Upper lobe of right lung (tissue), 1 donor: Measurements from ENCODE around the gene ANKMY1. TPM values are rescaled to one million over a fixed set of nuclear protein-coding genes. Genes with fewer than 3 reads are reported as not detected.
A peak's percentile ranks its signal among the peaks of the same experiment; 100 is the strongest.

Experiments
- ATAC-seq: fragments of 200-7000 bp; cut with Tn5 transposase; one replicate; pipeline ENCODE4 v1.9.1; 2020; ENCODE audit warnings: mild to moderate bottlenecking, moderate library complexity
- DNase-seq: peaks from one replicate; pipeline ENCODE4 v3.0.0-alpha.2; 2020
- H3K27ac ChIP-seq: fragments of 200-600 bp; one replicate; pipeline ENCODE4 v1.8.0; 2022
- H3K27me3 ChIP-seq: fragments of 200-600 bp; one replicate; pipeline ENCODE4 v1.8.0; 2022; ENCODE audit warnings: mild to moderate bottlenecking
- H3K36me3 ChIP-seq: fragments of 200-600 bp; one replicate; pipeline ENCODE4 v1.8.0; 2022
- H3K4me1 ChIP-seq: fragments of 200-600 bp; one replicate; pipeline ENCODE4 v1.8.0; 2022
- H3K4me3 ChIP-seq: fragments of 200-600 bp; one replicate; pipeline ENCODE4 v1.8.0; 2022; ENCODE audit warnings: mild to moderate bottlenecking
- H3K9me3 ChIP-seq: fragments of 200-600 bp; one replicate; pipeline ENCODE4 v1.8.0; 2022
- CTCF ChIP-seq: fragments of 200-600 bp; IDR thresholded peaks from one replicate; pipeline ENCODE4 v1.8.0; 2022; ENCODE audit warnings: antibody characterized with exemption
- intact Hi-C: fragments of 100-400 bp; cut with DNase I; formaldehyde crosslinking; loops from one replicate; pipeline ENCODE4 v1.11.0; 2022
- total RNA-seq: library from RNA; stranded (reverse); fragmentation: NEBNext Ultra II Directional; extraction: Animal tissue kit (Norgen Biotek cat#: 25700); gene quantifications from one replicate; pipeline ENCODE4 v1.2.1, GENCODE V29; 2021
- donor health status: DM: no; HTN: yes; CAD: no; lungs with severe emphysema.

ANKMY1 gene
- total RNA-seq, 1 donor from 2014 or later: 19.3 TPM

- no peaks in the 10 kb centered on the region for H3K27me3 ChIP-seq
- TF ChIP-seq CTCF: peak; percentile 5
- peaks cover 76% of the 10 kb centered on the region for H3K4me1 ChIP-seq
- peak overlapping the region; percentile 98 for H3K4me3 ChIP-seq
- DNase-seq (no peak), ATAC-seq (no peak)
- H3K36me3 ChIP-seq: no peaks in the 10 kb centered on the region
- no peaks in the 10 kb centered on the region for H3K9me3 ChIP-seq
- peak overlapping the region; percentile 100 for H3K27ac ChIP-seq
- intact Hi-C loops: no loop called here
Measured at GRCh38 chr2:240561325-240561971, 3.7 kb upstream of the ANKMY1 start.

- ATAC-seq (peak; percentile 85), DNase-seq (peak; percentile 100)
- intact Hi-C loops: no loop called here
- H3K4me3 ChIP-seq: peak overlapping the region; percentile 98
- peak; percentile 32 for TF ChIP-seq CTCF
- peaks cover 70% of the 10 kb centered on the region for H3K4me1 ChIP-seq
- peak overlapping the region; percentile 100 for H3K27ac ChIP-seq
- H3K36me3 ChIP-seq: no peaks in the 10 kb centered on the region
- no peaks in the 10 kb centered on the region for H3K27me3 ChIP-seq
- H3K9me3 ChIP-seq: no peaks in the 10 kb centered on the region
Measured at GRCh38 chr2:240560480-240561324, 2.9 kb upstream of the ANKMY1 start.

- no peaks in the 10 kb centered on the region for H3K9me3 ChIP-seq
- TF ChIP-seq CTCF: no peak
- no peaks in the 10 kb centered on the region for H3K36me3 ChIP-seq
- ATAC-seq (peak; percentile 87), DNase-seq (peak; percentile 98)
- intact Hi-C loops: no loop called here
- peak within 1 kb of the TSS; percentile 98 for H3K4me3 ChIP-seq
- peaks cover 64% of the 10 kb centered on the region for H3K4me1 ChIP-seq
- peak within 1 kb of the TSS; percentile 100 for H3K27ac ChIP-seq
- no peaks in the 10 kb centered on the region for H3K27me3 ChIP-seq
Measured at GRCh38 chr2:240560084-240560479, 2.3 kb upstream of the ANKMY1 start, which contains the start of gene DUSP28. TSS of gene DUSP28 (plus strand) at chr2:240560357. CDS start at chr2:240560685, 328 bp downstream.

GRCh38 chr2:240559286-240559685 is 1.5 kb upstream of the ANKMY1 start:
- TF ChIP-seq CTCF: no peak
- intact Hi-C loops: no loop called here

GRCh38 chr2:240558236-240558761 is 511 bp upstream of the ANKMY1 start:
- peak overlapping the region; percentile 45 for H3K4me3 ChIP-seq
- no peak for ATAC-seq
- no peaks in the 10 kb centered on the region for H3K27me3 ChIP-seq
- TF ChIP-seq CTCF: no peak
- peaks cover 48% of the 10 kb centered on the region for H3K4me1 ChIP-seq
- intact Hi-C loops: no loop called here
- no peaks in the 10 kb centered on the region for H3K36me3 ChIP-seq
- no peaks in the 10 kb centered on the region for H3K9me3 ChIP-seq
- DNase-seq: no peak
- no peak overlapping the region for H3K27ac ChIP-seq

More at GRCh38 chr2:240559286-240559685, 1.5 kb upstream of the ANKMY1 start:
- peak overlapping the region; percentile 98 for H3K4me3 ChIP-seq
- ATAC-seq (no peak), DNase-seq (no peak)
- H3K27ac ChIP-seq: no peak overlapping the region
- H3K9me3 ChIP-seq: no peaks in the 10 kb centered on the region
- no peaks in the 10 kb centered on the region for H3K27me3 ChIP-seq
- no peaks in the 10 kb centered on the region for H3K36me3 ChIP-seq
- peaks cover 56% of the 10 kb centered on the region for H3K4me1 ChIP-seq
